NCI-H2227 (cell line): ENCODE data around the gene ARHGEF3.
"Not testable (repeated sequence)": the region's sequence is repeated elsewhere in the genome, so short reads cannot be mapped to it uniquely, and the experiment has no call there.

Source experiments
- DNase-seq: peaks from one replicate; lab custom pipeline; 2025; ENCODE audit not compliant: unreplicated experiment; lab: John Stamatoyannopoulos, UW

ARHGEF3 gene

DNA sequence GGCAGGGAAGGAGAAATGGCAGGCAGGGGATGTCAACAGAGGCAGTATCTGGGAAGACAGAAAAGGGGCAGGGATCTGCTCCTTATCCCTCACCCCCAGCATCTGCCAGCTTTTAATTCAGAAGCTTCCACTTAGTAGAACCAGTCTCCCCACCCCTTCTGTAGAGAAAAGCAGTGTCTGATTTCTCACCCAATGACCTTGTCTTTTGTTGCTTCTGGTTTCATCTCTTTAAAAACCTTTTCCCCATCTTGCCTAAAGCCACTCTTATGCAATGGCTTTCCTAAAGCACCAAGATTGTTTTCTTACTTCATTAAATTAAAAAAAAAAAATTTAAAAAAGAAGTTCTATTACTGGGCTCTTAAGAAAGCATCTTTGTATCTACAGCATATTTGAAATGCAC lies 27.8 kb downstream of the ARHGEF3 start:
- DNase-seq = peak; percentile 74

DNA sequence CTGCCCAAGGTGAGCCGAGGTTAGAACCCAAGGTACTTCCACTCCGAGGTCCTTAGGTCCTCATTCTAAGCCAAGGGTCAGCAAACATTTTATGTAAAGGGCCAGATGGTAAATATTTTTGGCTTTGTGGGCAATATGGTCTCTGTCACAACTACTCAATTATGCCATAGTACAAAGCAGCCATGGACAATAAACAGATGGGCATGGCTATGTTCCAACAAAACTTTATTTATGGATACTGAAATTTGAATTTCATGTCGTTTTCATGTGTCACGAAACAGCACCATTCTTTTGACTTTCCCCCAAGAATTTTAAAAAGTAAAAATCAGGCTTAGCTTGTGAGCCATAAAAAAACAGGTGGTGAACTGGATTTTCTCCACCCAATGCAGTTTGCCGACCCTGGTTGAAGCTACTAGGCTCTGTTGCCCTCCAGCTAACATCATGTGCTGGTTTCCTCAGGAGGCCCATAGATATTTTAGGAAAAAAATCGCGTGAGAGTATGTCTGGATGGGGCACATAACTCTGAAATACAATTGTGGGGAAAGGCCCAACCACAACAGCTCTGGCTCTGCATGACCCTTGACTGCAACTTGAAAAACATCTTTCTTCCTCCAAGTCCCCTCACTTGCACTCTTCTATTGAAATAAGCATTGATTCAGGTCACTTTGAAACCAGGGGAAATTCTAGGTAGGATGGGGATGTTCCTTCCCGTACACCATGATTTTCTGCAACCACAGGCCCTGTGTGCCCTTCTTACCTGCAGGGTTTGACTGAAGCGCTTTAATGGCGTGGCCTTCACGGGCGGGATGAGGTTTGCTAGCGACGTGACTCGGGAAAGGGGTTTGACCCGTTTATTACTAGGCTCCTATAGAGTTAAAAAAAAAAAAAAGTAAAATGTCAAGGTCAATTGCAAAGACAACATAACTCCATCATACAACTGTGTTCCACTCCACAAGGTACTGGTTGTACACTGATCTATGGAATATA lies 28.5 kb downstream of the ARHGEF3 start:
- peak; percentile 37 for DNase-seq

DNA sequence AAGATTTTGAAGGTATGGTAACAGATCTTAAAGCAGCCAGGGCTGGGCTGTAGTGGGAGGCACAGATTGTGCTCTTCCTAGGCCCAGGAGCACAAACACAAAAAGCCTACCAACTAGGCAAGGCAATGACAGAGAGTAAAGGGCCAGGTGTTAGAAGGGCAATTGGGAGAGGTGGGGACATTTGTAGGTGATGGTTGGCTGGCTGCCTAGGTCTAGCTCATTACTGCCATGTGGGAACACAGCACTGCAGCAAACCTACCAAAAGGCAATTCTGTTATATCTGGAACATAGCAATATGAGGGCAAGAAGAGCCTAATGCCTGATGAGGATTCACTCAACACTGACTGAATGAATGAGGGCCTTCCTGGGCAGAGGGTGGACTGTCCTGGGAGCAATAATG lies 30.4 kb downstream of the ARHGEF3 start:
- DNase-seq = no peak

DNA sequence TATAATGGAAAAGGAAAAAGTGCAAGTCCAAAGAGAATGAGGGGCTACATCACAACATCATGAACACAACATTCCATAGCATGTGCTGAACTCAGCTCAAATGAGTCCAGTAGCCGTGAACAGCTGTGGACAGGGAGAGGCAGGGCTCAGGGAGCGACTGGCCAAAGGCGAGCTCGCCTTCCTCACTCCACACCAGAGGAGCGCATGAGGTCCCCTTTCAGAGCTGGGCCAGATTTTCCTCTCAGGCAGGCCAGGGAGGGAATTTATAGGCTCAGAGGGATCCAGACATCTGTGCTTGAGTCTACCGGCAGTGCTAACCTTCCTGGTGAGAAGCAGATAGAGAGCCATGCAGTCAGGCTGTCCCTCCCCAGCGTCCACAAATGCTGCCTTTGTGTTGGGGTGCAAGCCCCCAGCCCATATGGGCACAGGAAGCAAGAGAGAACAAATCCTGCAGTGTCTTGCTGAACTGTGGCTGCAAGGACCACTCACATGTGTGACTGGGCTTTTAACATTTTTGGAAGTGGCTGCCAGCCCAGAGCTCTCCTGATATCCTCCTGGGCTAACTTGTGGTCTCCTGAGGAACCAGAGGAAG lies 32.5 kb downstream of the ARHGEF3 start:
- no peak for DNase-seq

DNA sequence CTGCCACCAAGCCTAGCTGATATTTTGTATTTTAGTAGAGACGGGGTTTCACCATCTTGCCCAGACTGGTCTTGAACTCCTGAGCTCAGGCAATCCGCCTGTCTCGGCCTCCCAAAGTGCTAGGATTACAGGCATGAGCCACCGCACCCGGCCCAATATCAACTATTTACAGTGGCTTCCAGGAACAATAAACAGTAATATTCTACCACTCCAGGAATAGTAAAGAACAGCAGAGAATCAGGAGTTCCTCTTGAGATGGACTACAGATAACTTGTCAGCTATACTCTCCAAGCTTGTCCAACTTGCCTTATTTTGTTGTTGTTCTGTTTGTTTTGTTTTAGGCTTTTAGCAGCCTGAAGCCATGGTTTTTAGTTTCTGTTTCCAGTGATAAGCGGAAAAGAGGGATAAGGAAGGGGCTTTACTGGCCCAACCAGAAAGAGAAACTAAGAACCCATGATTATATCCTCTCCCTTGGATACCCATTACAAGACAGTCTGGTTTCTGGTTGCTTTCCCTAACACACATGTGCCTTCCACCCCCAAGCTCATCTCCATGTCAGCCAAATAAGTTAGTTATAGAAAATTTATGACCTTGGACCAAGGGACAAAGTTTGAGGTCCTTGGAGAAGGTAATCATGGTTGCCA lies 36.7 kb downstream of the ARHGEF3 start:
- DNase-seq = no peak

DNA sequence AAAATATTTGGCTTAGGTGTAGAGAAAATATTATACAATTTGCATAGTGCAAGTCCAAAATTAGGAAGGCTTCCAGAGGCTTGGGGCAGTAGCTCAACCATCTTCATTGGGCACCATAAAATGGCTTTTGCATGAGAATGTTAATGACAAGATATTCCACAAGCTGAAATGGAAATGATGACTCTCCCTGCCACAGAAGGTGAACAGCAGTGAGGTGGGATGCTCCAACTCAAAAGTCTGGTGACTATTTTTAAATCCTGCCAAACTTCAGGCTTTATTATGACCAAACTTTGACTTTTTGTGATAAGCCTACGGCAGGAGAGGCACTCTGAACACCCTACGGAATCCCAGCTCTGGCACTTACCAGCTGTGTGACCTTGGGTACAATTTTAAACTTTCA lies 37.6 kb downstream of the ARHGEF3 start:
- DNase-seq = no peak

DNA sequence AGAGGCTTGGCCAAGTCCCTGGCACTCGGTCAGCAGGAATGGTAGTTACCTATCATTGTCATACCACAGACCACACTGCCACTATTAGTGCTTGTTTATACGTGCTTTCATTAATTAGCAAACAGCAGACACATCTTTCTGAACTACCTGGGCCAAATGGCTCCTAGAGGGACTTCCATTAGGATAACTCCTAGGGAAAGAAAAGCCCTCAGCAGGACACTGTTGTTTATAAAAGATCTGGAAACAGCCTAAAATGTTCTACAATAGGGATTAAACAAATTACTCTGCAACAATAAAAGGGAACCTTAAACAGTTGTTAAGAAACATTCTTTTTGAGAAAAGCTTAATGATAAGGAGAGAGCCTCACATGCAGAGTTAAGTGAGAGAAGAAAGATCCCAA lies 38.5 kb downstream of the ARHGEF3 start:
- no peak for DNase-seq

DNA sequence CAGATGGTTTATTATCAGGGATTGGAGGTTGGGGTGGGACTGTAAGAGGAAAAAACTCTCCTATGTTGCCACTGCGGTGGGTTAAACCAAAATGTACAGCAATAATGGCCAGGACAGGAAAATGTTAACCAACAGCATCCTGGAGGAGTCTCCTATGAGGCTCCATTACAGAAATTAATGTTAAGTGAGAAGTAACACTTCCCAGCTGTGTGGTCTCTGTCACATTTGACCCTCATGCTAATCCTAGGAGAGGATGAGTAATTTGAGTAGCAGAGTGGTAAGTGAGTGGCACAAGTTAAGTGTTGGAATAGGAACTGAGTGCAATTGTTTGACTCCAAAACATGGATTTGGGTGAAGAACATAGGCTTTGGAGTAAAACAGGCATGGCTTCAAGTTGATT lies 39.0 kb downstream of the ARHGEF3 start:
- no peak for DNase-seq

DNA sequence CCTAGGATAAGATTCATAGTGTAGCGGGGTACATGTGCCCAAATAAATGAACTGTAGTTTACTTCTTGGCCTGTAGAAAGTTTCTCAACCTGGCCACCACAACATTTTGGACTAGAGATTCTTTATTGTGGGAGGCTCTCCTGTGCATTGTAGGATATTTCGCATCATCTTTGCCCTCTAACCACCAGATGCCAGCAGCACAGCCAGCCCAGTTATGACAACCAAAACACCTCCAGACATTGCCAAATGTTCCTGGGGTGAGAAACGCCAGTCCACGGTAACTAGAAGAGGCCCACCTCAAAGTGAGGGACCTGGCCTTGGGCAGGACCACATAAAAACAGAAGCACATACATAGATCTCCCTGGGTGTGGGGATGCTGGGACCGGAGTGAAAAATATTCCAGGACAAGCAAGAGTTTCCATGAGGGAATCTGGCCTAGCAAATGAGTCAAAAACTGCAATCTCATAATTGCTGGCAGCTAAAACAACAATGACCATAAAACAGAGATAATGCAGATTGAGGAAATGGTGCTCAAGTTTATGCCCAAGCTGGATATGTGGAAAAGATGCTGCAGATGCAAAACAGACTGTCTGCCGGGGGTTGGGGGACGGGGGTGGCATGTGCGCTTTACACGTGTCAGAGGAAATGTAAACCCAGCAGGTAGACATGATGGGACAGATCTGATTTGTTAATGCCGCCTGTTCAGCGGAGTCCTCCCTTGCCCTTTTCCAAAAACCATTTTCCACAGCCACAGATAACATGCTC lies 39.7 kb downstream of the ARHGEF3 start:
- DNase-seq = no peak

DNA sequence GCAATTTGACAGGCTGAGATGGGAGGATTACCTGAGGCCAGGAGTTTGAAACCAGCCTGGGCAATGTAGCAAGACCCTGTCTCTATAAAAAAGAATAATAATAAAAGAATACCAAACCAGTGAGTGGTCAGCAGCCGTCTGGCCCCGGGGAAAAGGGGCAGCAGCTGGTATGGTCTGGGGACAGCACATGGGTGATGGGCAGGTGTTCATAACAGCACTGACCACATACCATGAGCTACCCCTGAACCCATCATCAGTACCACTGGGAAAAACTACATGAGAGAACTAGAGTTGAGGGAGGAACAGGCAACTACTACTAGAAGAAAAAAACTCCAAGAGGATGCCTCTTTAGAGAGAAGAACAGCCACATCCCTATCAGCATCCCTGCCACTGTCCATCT lies 40.7 kb downstream of the ARHGEF3 start:
- no peak for DNase-seq

DNA sequence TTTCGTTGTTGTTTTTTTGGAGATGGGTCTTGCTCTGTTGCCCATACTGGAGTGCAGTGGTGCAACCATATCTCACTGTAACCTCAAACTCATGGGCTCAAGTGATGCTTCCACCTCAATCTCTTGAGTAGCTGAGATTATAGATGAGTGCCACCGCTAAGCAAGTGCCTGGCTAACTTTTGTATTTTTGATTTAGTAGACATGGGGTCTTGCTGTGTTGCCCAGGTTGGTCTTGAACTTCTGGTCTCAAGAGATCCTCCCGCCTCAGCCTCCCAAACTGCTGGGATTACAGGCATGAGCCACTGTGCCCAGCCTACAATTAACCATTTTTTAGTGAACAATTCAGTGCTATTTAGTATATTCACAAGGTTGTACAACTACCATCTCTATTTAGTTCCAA lies 42.2 kb downstream of the ARHGEF3 start:
- DNase-seq = no peak

DNA sequence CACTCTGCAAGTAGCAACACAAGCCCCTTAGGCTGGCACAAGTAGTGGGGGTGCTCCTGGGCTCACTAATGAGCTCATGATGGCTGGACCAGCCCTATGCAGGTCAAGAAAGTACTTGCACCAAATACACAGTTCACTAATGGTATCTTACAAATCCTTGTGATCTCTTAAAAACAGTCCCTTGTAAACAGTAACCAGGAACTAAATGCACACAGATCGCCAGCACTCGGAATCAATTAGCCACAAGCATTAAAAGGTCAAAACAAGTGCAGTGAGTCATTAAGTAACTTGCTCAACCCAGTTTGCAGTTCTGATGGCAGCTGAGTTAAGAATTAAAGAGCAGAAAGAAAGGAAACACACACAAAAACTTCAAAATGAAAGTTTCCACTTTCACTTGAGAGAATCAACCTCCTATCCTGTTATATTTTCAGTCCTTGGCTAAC lies 43.2 kb downstream of the ARHGEF3 start:
- no peak for DNase-seq

DNA sequence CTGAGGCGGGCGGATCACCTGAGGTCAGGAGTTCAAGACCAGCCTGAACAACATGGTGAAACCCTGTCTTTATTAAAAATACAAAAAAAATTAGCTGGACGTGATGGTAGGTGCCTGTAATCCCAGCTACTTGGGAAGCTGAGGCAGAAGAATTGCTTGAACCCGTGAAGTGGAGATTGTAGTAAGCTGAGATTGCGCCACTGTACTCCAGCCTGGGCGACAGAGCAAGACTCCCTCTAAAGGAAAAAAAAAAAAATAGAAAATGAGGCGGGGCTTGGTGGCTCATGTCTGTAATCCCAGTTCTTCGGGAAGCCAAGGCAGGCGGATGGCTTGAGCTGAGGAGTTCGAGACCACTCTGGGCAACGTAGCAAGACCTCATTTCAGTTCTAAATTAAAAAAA lies 43.7 kb downstream of the ARHGEF3 start:
- DNase-seq = not testable (repeated sequence)

DNA sequence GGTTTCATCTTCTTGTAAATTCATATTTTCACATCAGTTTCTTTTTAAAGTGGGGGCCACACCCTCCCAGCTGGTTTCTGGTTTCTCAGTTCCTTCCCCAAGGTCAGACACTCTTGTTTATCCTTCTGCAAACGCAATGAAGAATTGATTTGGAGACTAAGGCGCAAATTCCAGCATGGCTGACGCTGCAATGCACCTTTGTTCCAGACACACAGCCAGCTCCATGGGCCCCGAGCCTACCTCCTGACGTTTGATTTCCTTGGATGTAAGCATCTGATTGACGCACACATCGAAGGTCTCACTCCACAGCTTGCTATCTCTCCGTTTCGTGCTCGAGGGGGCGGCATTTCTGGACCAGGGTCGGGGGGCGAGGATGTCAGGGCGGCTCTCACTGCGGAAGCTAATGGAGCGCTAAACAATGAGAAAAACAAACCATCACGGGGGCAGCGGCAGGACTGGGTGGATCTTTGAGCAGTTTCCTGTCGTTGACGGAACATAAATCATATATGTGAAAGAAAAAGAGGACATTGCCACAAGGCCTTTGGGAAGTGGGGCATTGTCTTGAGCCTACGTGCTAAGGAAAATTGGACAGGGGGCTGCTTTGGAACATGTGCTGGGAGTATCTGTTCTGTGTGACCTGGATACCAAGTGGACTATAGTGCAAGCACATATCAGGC lies 46.9 kb downstream of the ARHGEF3 start:
- peak; percentile 36 for DNase-seq

DNA sequence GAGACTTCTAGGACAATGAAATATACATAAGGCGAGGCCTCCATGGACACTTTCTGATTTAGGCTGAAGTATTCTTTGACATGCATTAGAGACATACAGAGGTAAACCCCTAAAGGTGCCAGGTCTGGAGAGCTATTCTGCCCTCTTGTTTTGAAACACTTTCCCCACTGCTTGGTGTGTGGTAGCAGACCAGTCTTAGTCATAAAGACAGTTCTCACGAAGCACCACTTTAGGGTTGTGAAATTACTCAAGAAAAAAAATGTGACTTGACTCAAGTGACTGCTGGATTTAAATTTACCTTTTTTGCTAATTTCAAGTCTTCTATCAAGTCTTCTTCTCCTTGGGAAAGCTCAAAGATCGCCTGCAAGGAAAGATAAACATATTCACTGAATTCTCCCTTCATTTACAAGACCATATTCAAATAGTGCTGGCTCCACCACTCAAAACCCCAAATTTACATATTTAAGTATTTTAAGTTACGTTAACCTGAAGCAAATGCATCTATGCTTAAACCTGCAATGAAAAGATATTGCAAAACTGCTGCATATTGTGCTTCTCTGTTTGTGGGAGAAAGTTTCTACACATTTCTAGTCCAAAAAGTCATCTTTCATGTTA lies 48.4 kb downstream of the ARHGEF3 start:
- DNase-seq = no peak

DNA sequence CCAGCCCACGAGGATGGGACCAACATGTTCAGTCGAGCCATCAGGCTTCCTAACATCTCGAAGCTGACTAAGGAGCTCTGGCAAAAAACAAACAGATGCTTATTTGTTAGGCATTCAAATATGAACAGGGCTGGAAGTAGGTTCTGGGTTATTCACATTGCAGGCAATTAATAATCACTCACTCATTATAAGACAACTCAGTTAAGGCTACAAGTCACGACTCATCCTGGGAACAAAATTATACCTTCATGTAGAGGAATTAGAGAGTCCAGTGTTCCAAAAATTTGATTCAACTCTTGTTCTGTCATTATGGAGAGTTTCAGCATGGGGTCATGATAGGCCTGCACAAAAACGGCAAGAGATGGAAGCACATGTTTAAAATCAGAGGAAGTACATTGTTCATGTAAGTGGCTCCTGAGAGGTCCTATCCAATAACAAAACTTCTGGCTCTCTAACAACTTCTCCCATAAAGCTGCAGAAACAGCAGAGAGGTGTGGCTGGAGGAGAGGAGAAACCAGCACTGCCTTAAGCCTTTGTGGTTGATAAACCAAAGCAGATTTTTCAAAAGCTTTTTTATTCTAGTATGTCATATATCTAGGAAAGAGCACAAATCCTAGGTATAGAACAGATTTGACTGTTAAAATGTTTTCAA lies 50.6 kb downstream of the ARHGEF3 start:
- no peak for DNase-seq

DNA sequence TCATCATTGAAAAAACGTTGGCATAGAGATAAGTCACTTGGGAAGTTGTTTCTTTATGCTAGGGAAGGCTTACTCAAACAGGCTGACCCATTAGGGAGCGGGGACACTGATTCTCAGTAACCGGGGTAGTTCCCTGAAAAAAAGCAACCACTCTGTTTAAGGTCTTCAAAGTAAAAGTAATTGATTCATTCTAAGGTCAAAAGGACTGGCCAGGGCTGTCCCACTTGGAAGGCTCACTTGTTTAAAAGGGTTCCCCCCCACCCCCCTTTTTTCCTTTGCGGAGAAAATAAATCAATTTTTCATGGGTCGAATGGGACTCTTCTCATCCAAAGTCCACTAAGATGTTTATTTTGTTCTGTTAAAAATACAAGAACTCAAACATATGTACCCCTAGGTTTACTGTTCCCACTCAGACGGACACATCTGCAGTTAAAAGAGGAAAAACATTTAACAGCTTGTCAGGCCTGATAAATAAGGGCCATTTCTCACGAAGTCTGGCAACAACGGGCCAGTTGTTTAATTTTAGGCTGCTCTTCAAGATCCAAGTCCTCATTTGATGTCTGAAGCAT lies 53.0 kb downstream of the ARHGEF3 start:
- no peak for DNase-seq

DNA sequence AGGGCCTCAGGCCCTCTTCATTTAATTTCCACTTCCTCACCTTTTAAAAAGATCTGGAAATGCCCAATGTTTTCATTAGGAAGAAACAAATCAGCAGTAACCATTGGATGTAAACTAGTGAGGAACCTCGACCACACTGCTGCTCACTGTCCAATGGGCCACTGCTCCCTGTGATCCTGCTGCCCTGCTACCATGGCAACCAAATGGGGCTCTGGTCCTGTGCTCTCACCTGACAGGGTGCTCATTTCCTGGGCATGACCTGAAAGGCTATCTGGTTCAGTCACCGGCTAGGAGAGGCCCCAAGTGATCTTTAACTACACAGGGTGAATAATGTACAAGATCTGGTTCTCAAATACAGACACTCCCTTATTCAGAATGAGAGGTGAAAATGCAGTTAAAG lies 54.6 kb downstream of the ARHGEF3 start:
- peak; percentile 27 for DNase-seq

DNA sequence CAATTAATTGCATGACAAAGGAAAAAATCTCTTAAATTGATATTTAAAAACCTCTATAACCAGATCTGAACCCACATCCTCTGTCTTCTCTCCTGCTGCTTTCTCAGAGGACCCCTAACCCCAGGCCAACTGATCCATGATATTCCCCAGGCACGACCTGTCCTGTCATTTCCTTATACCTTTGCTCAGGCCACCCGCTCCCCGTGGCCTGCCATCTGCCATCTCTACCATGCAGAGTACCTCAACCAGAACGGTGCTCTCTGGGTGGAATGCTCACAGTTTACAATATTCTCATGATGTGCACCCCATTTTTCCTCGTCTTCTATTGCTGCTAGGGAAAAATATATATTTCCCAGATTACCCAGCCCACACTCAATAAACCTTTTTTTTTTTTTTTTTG lies 57.7 kb downstream of the ARHGEF3 start:
- no peak for DNase-seq
